GM13977 (cell line): ENCODE results near the gene CNTNAP2.

Experiments used
- DNase-seq: peaks from one replicate; pipeline ENCODE4 v3.0.0; 2012; ENCODE audit warnings: low spot score
- CTCF ChIP-seq: IDR thresholded peaks from 2 replicates; pipeline ENCODE4 v1.5.1; 2012; ENCODE audit warnings: mild to moderate bottlenecking, control low read depth; ENCODE audit not compliant: insufficient read depth; ENCODE audit errors: extremely low read depth, missing control alignments
- in situ Hi-C: fragments of 300-500 bp; cut with MboI; formaldehyde crosslinking; loops from one replicate; pipeline ENCODE4 v1.12.0; 2022; ENCODE audit warnings: low sequenced_read_pairs, low pct_unique_long_range_greater_than_20kb, mixed read lengths, inconsistent platforms; ENCODE audit not compliant: unreplicated experiment

The CNTNAP2 gene

GRCh38 chr7:147012666-147013065 lies 896.1 kb downstream of the CNTNAP2 start:
- in situ Hi-C loops: no loop called here
- TF ChIP-seq CTCF: no peak

GRCh38 chr7:147013825-147014224 lies 897.2 kb downstream of the CNTNAP2 start:
- in situ Hi-C loops: no loop called here
- DNase-seq: no peak
- TF ChIP-seq CTCF: no peak

More at GRCh38 chr7:147012666-147013065, 896.1 kb downstream of the CNTNAP2 start:
- DNase-seq: no peak

GRCh38 chr7:147014286-147014955 lies 897.8 kb downstream of the CNTNAP2 start:
- no peak for TF ChIP-seq CTCF
- in situ Hi-C loops: no loop called here
- DNase-seq: no peak

GRCh38 chr7:147015999-147016398 lies 899.4 kb downstream of the CNTNAP2 start:
- in situ Hi-C loops: no loop called here
- DNase-seq: no peak
- TF ChIP-seq CTCF: no peak

- in situ Hi-C loops: no loop called here
- no peak for DNase-seq
- no peak for TF ChIP-seq CTCF
Measured at GRCh38 chr7:147022056-147022455, 905.5 kb downstream of the CNTNAP2 start.

GRCh38 chr7:147023440-147023839 lies 906.8 kb downstream of the CNTNAP2 start:
- DNase-seq: no peak
- in situ Hi-C loops: no loop called here
- no peak for TF ChIP-seq CTCF
